CD4-positive, alpha-beta T cell (primary cell): ENCODE measurements around the gene CSNK1G1. TPM values are rescaled to one million over a fixed set of nuclear protein-coding genes. Genes with fewer than 3 reads are reported as not detected.
A peak's percentile ranks its signal among the peaks of the same experiment; 100 is the strongest.
"Not testable (repeated sequence)": the region's sequence is repeated elsewhere in the genome, so short reads cannot be mapped to it uniquely, and the experiment has no call there.

ENCODE experiments used
- ATAC-seq: fragments of 200-7000 bp; cut with Tn5 transposase; one replicate; pipeline ENCODE4 v1.10.0; 2022; ENCODE audit warnings: mild to moderate bottlenecking; ENCODE audit not compliant: poor library complexity
- CTCF ChIA-PET: fragments of 350-600 bp; sonication (Branson Sonifier 250); formaldehyde crosslinking; loops from one replicate; lab custom pipeline; 2021; ENCODE audit warnings: antibody characterized with exemption, inconsistent platforms; lab: Charles Lee
- POLR2A ChIA-PET: fragments of 350-600 bp; sonication (Branson Sonifier 250); formaldehyde crosslinking; loops from one replicate; lab custom pipeline; 2021; ENCODE audit warnings: antibody characterized with exemption, inconsistent platforms; lab: Charles Lee
- DNase-seq, 14 experiments: peaks; one replicate each; pipeline ENCODE4 v3.0.0-alpha.2; 2013 to 2020; ENCODE audit warnings: mixed read lengths in 2 of 14
- H3K27ac ChIP-seq, 2 donors: one replicate each; pipeline versions ENCODE4 v1.5.1 to v1.7.0; 2013; ENCODE audit warnings: low read length in 2 of 2, low read depth in 1 of 2, mild to moderate bottlenecking in 1 of 2
- H3K27me3 ChIP-seq, 2 experiments: 1 replicate in 1 of 2; 2 replicates in 1 of 2; pipeline versions ENCODE4 v1.6.1 to v1.7.0; 2013; ENCODE audit warnings: low read length in 2 of 2, control low read depth in 1 of 2, mild to moderate bottlenecking in 1 of 2, moderate library complexity in 1 of 2; ENCODE audit not compliant: insufficient read depth in 2 of 2, control insufficient read depth in 1 of 2
- H3K36me3 ChIP-seq: one replicate; pipeline ENCODE4 v1.6.1; 2013; ENCODE audit warnings: low read length, control low read depth; ENCODE audit not compliant: insufficient read depth
- H3K4me1 ChIP-seq: one replicate; pipeline ENCODE4 v1.6.1; 2013; ENCODE audit warnings: low read length, control low read depth; ENCODE audit not compliant: insufficient read depth
- H3K4me3 ChIP-seq: one replicate; pipeline ENCODE4 v1.5.1; 2013; ENCODE audit warnings: mild to moderate bottlenecking, low read length, moderate library complexity
- H3K9me3 ChIP-seq, 2 experiments: 1 replicate in 1 of 2; 2 replicates in 1 of 2; pipeline versions ENCODE4 v1.6.1 to v1.7.0; 2013; ENCODE audit warnings: low read length in 2 of 2, mild to moderate bottlenecking in 2 of 2, control low read depth in 1 of 2, moderate library complexity in 1 of 2; ENCODE audit not compliant: control insufficient read depth in 1 of 2, insufficient read depth in 1 of 2
- H3K27ac Mint-ChIP-seq: one replicate; pipeline ENCODE4 v1.8.0; 2020; ENCODE audit warnings: mixed read lengths
- H3K27me3 Mint-ChIP-seq: one replicate; pipeline ENCODE4 v1.8.0; 2021; ENCODE audit warnings: mixed read lengths
- H3K36me3 Mint-ChIP-seq: one replicate; pipeline ENCODE4 v1.8.0; 2021; ENCODE audit warnings: low read depth, mixed read lengths
- H3K4me1 Mint-ChIP-seq: one replicate; pipeline ENCODE4 v1.8.0; 2021; ENCODE audit warnings: low read depth, mixed read lengths
- H3K4me3 Mint-ChIP-seq: one replicate; pipeline ENCODE4 v1.8.0; 2020; ENCODE audit warnings: mild to moderate bottlenecking, mixed read lengths
- H3K9me3 Mint-ChIP-seq: one replicate; pipeline ENCODE4 v1.8.0; 2020; ENCODE audit warnings: mixed read lengths
- CTCF ChIP-seq: fragments of 200-600 bp; IDR thresholded peaks from one replicate; pipeline ENCODE4 v1.8.0; 2022; ENCODE audit warnings: antibody characterized with exemption, mild to moderate bottlenecking
- intact Hi-C, 2 experiments: fragments of 100-400 bp; cut with DNase I in 1 of 2; cut with micrococcal nuclease in 1 of 2; formaldehyde crosslinking; loops; one replicate each; pipeline versions ENCODE4 v1.15.1 to v1.9.0; 2023 to 2025; cut with DNase I, micrococcal nuclease
- total RNA-seq, 174 experiments: library from RNA in 2 of 174; stranded (reverse) in 2 of 174; gene quantifications; one replicate each; pipeline ENCODE4 v1.2.3 and lab custom pipeline; 2021 to 2026

Gene CSNK1G1
- total RNA-seq, 2 experiments from 2014 or later, result 12.2 to 13.7 TPM

DNA sequence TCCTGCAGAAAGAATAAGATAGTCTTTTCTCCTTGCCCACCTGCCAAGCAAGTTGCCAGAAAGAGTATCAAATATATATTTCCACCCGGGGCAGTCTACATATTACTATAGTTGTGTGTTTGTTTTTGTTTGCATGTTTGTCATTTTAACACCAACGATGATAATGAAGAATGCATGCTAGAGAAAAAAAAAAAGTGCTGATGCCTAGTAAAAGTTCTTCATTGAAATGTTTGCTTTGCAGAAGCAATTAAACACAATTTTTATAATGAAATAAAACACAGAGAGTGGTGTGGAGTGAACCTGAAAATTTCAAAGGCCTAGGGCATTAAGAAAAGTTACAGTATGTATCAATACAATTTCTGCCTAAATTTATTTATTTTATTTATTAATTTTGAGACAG, 27.8 kb upstream of the CSNK1G1 start:
- Histone ChIP-seq H3K4me3 (no peak overlapping the region), H3K36me3 (no peaks in the 10 kb centered on the region), H3K9me3 (no peaks in the 10 kb centered on the region), H3K27ac (no peak overlapping the region), H3K27me3 (no peaks in the 10 kb centered on the region), H3K4me1 (peaks cover 29% of the 10 kb centered on the region)
- Mint-ChIP-seq H3K36me3 (peaks cover 12% of the 10 kb centered on the region), H3K27me3 (no peaks in the 10 kb centered on the region), H3K4me3 (no peak overlapping the region), H3K4me1 (peaks cover 25% of the 10 kb centered on the region), H3K27ac (no peak overlapping the region), H3K9me3 (no peaks in the 10 kb centered on the region)
- ChIA-PET POLR2A (interaction anchor here (0.6 kb wide), 1 partner anchor 457 kb away, joined by 3 read pairs; no protein-coding TSS in a partner anchor), CTCF (no interaction called here)
- DNase-seq (no peak), ATAC-seq (no peak)
- intact Hi-C loops, result loop anchor here (10.0 kb wide), 3 partner anchors 81 to 801 kb away; partner anchors contain the start of genes CIAO2A (in 1 of the 2), CLPX (in 1 of the 2), SNX1 (in 1 of the 2) and ZNF609 (in 1 of the 2)
- no peak for TF ChIP-seq CTCF

DNA sequence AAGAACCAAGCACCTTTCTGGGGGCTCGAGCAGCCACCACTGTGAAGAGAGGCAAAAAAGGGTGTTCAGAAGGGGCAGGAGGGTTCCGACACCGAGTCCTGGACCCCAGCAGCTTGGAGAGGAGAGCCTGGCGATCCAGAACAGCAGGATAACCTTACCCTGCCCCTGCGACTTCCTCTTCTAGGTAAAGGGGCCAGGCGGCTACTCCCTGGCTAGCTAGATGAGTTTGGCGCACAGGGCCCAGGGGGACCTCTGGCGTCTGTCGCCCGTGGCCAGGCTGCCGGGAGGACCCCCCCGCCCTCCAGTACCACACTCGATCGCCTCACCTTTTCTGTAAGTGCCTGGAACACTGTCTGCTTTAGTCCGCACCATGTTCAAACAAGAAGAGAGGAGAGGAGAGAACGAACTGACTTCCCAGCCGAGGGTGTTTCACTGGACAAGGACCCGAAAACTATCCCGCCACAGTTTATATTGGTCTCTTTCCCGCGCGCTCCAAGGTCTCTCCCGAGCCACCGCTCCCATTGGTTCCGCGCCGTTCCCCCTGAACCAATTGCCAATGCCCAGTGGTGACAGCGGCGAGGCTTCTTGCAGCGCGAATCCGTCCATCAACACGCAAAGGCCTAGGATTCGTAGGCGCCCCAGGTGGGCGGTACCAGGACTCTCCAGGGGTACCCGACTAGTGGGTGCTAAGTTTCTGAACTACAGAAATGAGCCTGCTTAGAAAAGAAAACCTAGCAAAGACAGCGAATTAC, 25.2 kb upstream of the CSNK1G1 start, which contains the start of gene PCLAF:
Gene PCLAF (minus strand): TSS at position 442 of the 752 bp plus-strand sequence. CDS start 70 bp downstream, at position 372.
- ChIA-PET POLR2A (interaction anchor here (0.6 to 0.7 kb wide), 3 partner anchors 11 to 1367 kb away, joined by 3 read pairs; no protein-coding TSS in a partner anchor), CTCF (interaction anchor here (0.8 to 1.7 kb wide), 3 partner anchors 14 to 185 kb away, joined by 3 to 4 read pairs (median 4); no protein-coding TSS in a partner anchor)
- intact Hi-C loops, result loop anchor here (10.0 kb wide), 3 partner anchors 84 to 804 kb away; partner anchors contain the start of genes CIAO2A (in 1 of the 2), CLPX (in 1 of the 2), SNX1 (in 1 of the 2) and ZNF609 (in 1 of the 2)
- Histone ChIP-seq H3K4me3 (peak within 1 kb of the TSS; percentile 78), H3K36me3 (no peaks in the 10 kb centered on the region), H3K4me1 (peaks cover 12% of the 10 kb centered on the region), H3K27me3 (no peaks in the 10 kb centered on the region), H3K9me3 (no peaks in the 10 kb centered on the region), H3K27ac (no peak within 1 kb of the TSS)
- peaks cover 5% of the 10 kb centered on the region for H3K36me3 Mint-ChIP-seq
- DNase-seq (peak; percentile 78 to 94 (median 86)), ATAC-seq (peak; percentile 100)
- H3K27ac Mint-ChIP-seq, result peak within 1 kb of the TSS; percentile 4
- no peak for TF ChIP-seq CTCF
- H3K27me3 Mint-ChIP-seq, result no peaks in the 10 kb centered on the region
- peak within 1 kb of the TSS; percentile 92 for H3K4me3 Mint-ChIP-seq
- H3K4me1 Mint-ChIP-seq, result peaks cover 13% of the 10 kb centered on the region
- H3K9me3 Mint-ChIP-seq, result no peaks in the 10 kb centered on the region

DNA sequence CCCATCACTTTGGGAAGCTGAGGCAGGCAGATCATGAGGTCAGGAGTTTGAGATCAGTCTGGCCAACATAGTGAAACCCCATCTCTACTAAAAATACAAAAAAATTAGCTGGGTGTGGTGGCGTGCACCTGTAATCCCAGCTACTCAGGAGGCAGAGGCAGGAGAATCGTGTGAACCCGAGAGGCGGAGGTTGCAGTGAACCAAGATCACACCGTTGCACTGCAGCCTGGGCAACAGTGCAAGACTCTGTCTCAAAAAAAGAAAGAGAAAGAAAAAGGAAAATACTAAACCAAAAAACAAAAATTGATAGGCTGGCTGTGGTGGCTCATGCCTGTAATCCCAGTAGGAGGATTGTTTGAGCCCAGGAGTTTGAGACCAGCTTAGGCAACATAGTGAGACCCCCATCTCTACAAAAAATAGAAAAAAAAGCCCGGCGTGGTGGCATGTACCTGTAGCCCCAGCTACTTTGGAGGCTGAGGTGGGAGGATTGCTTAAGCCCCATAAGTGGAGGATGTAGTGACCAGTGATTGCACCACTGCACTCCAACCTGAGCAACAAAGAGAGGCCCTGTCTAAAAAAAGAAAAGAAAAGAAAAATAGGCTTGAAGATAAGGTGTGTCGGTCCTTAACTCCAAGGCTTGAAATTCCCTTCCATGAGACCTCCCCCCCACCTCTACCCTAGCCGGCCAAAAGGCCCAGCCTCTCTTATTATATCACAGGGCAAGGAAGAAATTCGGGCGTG, 24.3 kb upstream of the CSNK1G1 start:
- not testable (repeated sequence) for H3K36me3 ChIP-seq, DNase-seq, H3K27ac Mint-ChIP-seq, H3K9me3 Mint-ChIP-seq, H3K27ac ChIP-seq, H3K27me3 Mint-ChIP-seq, H3K36me3 Mint-ChIP-seq, H3K9me3 ChIP-seq, ATAC-seq, H3K27me3 ChIP-seq
- intact Hi-C loops, result loop anchor here (10.0 kb wide), 3 partner anchors 85 to 805 kb away; partner anchors contain the start of genes CIAO2A (in 1 of the 2), CLPX (in 1 of the 2), SNX1 (in 1 of the 2) and ZNF609 (in 1 of the 2)
- peak overlapping the region; percentile 92 for H3K4me3 Mint-ChIP-seq
- H3K4me1 Mint-ChIP-seq, result peaks cover 13% of the 10 kb centered on the region
- Histone ChIP-seq H3K4me3 (peak overlapping the region; percentile 78), H3K4me1 (peaks cover 12% of the 10 kb centered on the region)
- ChIA-PET POLR2A (interaction anchor here (0.6 kb wide), 1 partner anchor 10 kb away, joined by 3 read pairs; no protein-coding TSS in a partner anchor), CTCF (interaction anchor here (1.1 to 1.7 kb wide), 4 partner anchors 15 to 217 kb away, joined by 3 to 4 read pairs (median 4); partner anchors contain the start of gene CSNK1G1)
